Breast epithelium (tissue), 3 donors: ENCODE data around the gene VEGFD.

Experiments used
- CTCF ChIP-seq, 3 donors: fragments of 450-650 bp; IDR thresholded peaks; one replicate each; pipeline ENCODE4 v1.5.1; 2016 to 2017; ENCODE audit warnings: antibody characterized with exemption in 3 of 3, mild to moderate bottlenecking in 3 of 3, moderate library complexity in 3 of 3
- POLR2A ChIP-seq: fragments of 450-650 bp; IDR thresholded peaks from one replicate; pipeline ENCODE4 v1.6.1; 2016; ENCODE audit warnings: antibody characterized with exemption, mild to moderate bottlenecking, moderate library complexity

DNA sequence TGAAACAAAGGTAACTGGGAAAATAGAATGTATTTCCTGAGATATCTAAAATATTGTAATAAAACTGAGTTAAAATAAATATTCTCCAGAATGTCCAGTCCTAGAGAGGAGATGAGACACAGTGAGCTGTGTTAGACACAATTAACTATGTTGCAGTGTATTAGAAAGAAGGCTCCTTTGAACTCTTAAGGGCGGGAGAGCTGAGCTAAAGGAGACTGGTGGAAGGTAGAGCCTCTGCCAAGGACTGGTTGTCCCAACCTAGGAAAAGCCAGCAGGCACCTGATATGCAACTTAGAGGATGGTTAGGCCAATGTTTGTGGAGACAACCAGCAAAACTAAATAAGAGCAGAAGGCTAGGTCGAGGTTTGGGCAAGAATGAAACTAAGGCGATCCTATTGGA lies 73.1 kb downstream of the VEGFD start:
- TF ChIP-seq POLR2A (no peak), CTCF (IDR thresholded peaks at IDR 0.05) (no peak)
